ENCODE results near the gene TLL1.

- TF ChIP-seq CTCF (IDR thresholded peaks at IDR 0.05), result no peak
- no peak for TF ChIP-seq POLR2A (IDR thresholded peaks at IDR 0.05)
Observed at GRCh38 chr4:166075599-166075998, 202.6 kb downstream of the TLL1 start.

Data from esophagus squamous epithelium (tissue), 4 donors.